Glutamatergic neuron (in vitro differentiated cells): ENCODE measurements around the gene DACT2. TPM values are rescaled to one million over a fixed set of nuclear protein-coding genes. Genes with fewer than 3 reads are reported as not detected.

ENCODE experiments used
- DNase-seq: peaks from one replicate; pipeline ENCODE4 v3.0.0; 2022
- H3K27ac Mint-ChIP-seq: one replicate; pipeline ENCODE4 v1.8.0; 2020; ENCODE audit warnings: mild to moderate bottlenecking, mixed read lengths, inconsistent platforms; ENCODE audit not compliant: unreplicated experiment
- H3K27me3 Mint-ChIP-seq: one replicate; pipeline ENCODE4 v1.8.0; 2020; ENCODE audit warnings: mild to moderate bottlenecking, moderate library complexity, mixed read lengths, inconsistent platforms; ENCODE audit not compliant: unreplicated experiment
- H3K36me3 Mint-ChIP-seq: one replicate; pipeline ENCODE4 v1.8.0; 2020; ENCODE audit warnings: mild to moderate bottlenecking, mixed read lengths, inconsistent platforms; ENCODE audit not compliant: unreplicated experiment
- H3K4me1 Mint-ChIP-seq: one replicate; pipeline ENCODE4 v1.8.0; 2020; ENCODE audit warnings: mild to moderate bottlenecking, low read depth, mixed read lengths, inconsistent platforms; ENCODE audit not compliant: unreplicated experiment
- H3K4me3 Mint-ChIP-seq: one replicate; pipeline ENCODE4 v1.8.0; 2020; ENCODE audit warnings: mild to moderate bottlenecking, mixed read lengths, inconsistent platforms; ENCODE audit not compliant: unreplicated experiment
- H3K9me3 Mint-ChIP-seq: one replicate; pipeline ENCODE4 v1.8.0; 2020; ENCODE audit warnings: mild to moderate bottlenecking, moderate library complexity, mixed read lengths, inconsistent platforms; ENCODE audit not compliant: unreplicated experiment
- CTCF ChIP-seq: fragments of 200-600 bp; sonication (generic); IDR thresholded peaks from one replicate; pipeline ENCODE4 v1.5.0; 2021; ENCODE audit not compliant: partially characterized antibody, unreplicated experiment
- total RNA-seq: library from RNA; stranded (reverse); fragmentation: NEBNext Ultra II Directional; extraction: Animal tissue kit (Norgen Biotek cat#: 25700); gene quantifications from one replicate; pipeline ENCODE4 v1.2.1, GENCODE V29; 2021; ENCODE audit not compliant: unreplicated experiment

Gene DACT2
- total RNA-seq, 1 donor from 2014 or later = 0.22 TPM

- Mint-ChIP-seq H3K36me3 (peaks cover 15% of the 10 kb centered on the region), H3K9me3 (peaks cover 1% of the 10 kb centered on the region), H3K27ac (no peak overlapping the region), H3K27me3 (peaks cover 4% of the 10 kb centered on the region), H3K4me1 (no peaks in the 10 kb centered on the region), H3K4me3 (no peak overlapping the region)
- no peak for DNase-seq
- TF ChIP-seq CTCF = no peak
Observed at GRCh38 chr6:168280020-168280898, 39.3 kb downstream of the DACT2 start.

GRCh38 chr6:168279403-168279935, 40.1 kb downstream of the DACT2 start:
- Mint-ChIP-seq H3K27me3 (peaks cover 4% of the 10 kb centered on the region), H3K36me3 (peaks cover 9% of the 10 kb centered on the region), H3K4me1 (peaks cover under 1% of the 10 kb centered on the region), H3K4me3 (no peak overlapping the region), H3K27ac (no peak overlapping the region), H3K9me3 (peaks cover 1% of the 10 kb centered on the region)
- TF ChIP-seq CTCF = no peak
- DNase-seq = no peak

- H3K27me3 Mint-ChIP-seq = peaks cover 4% of the 10 kb centered on the region
- no peak overlapping the region for H3K4me3 Mint-ChIP-seq
- no peak for TF ChIP-seq CTCF
- H3K36me3 Mint-ChIP-seq = peaks cover 8% of the 10 kb centered on the region
- H3K27ac Mint-ChIP-seq = no peak overlapping the region
- peaks cover 1% of the 10 kb centered on the region for H3K4me1 Mint-ChIP-seq
- DNase-seq = no peak
- H3K9me3 Mint-ChIP-seq = peaks cover 1% of the 10 kb centered on the region
Observed at GRCh38 chr6:168278904-168279303, 40.7 kb downstream of the DACT2 start.

GRCh38 chr6:168277274-168277669, 42.3 kb downstream of the DACT2 start:
- H3K4me3 Mint-ChIP-seq = no peak overlapping the region
- H3K27ac Mint-ChIP-seq = no peak overlapping the region
- H3K4me1 Mint-ChIP-seq = peaks cover 7% of the 10 kb centered on the region
- no peak for DNase-seq
- peaks cover 8% of the 10 kb centered on the region for H3K36me3 Mint-ChIP-seq
- H3K9me3 Mint-ChIP-seq = peaks cover 1% of the 10 kb centered on the region
- no peak for TF ChIP-seq CTCF
- H3K27me3 Mint-ChIP-seq = peaks cover 4% of the 10 kb centered on the region
